Body of pancreas (tissue), 4 donors: Measurements from ENCODE around the gene MKX. TPM values are rescaled to one million over a fixed set of nuclear protein-coding genes. Genes with fewer than 3 reads are reported as not detected.

Experiments
- ATAC-seq: fragments of 150-250 bp; one replicate; pipeline ENCODE4 v1.9.1; 2016
- DNase-seq, 4 donors: peaks; one replicate each; pipeline ENCODE4 v3.0.0-alpha.2; 2019
- H3K27ac ChIP-seq, 4 donors: fragments of 200-600 bp; sonication (generic); 1 replicate in 3 of 4; 2 replicates in 1 of 4; pipeline versions ENCODE4 v1.5.1 to v1.6.1; 2016 to 2019; ENCODE audit warnings: mild to moderate bottlenecking in 1 of 4, mixed read lengths in 1 of 4, moderate library complexity in 1 of 4
- H3K27me3 ChIP-seq, 2 donors: fragments of 200-600 bp; sonication (generic); one replicate each; pipeline ENCODE4 v1.6.0; 2016; ENCODE audit warnings: mild to moderate bottlenecking in 1 of 2
- H3K36me3 ChIP-seq, 2 donors: fragments of 200-600 bp; sonication (generic); replicated peaks in 1 of 2; 2 replicates each; pipeline ENCODE4 v1.5.1; 2016; ENCODE audit warnings: low read depth in 2 of 2; ENCODE audit not compliant: insufficient read depth in 1 of 2
- H3K4me1 ChIP-seq: fragments of 200-600 bp; sonication (generic); one replicate; pipeline ENCODE4 v1.6.0; 2016
- H3K4me3 ChIP-seq, 2 donors: fragments of 200-600 bp; sonication (generic); 1 replicate in 1 of 2; 2 replicates in 1 of 2; pipeline ENCODE4 v1.5.1; 2016 to 2019
- H3K9me3 ChIP-seq, 3 donors: fragments of 200-600 bp; sonication (generic); 1 replicate in 2 of 3; 2 replicates in 1 of 3; pipeline ENCODE4 v1.5.1; 2016
- POLR2A ChIP-seq, 3 donors: fragments of 450-650 bp; IDR thresholded peaks; one replicate each; pipeline ENCODE4 v1.6.1; 2016; ENCODE audit warnings: antibody characterized with exemption in 3 of 3, mild to moderate bottlenecking in 2 of 3
- WGBS, 2 donors: methylation state at CpG; one replicate each; pipeline ENCODE4 v1.1.5; 2017; 5-methylcytosine and 5-hydroxymethylcytosine counted together
- intact Hi-C: fragments of 100-400 bp; cut with DNase I; formaldehyde crosslinking; loops from one replicate; pipeline ENCODE4 v1.15.1; 2023
- total RNA-seq, 2 donors: library from RNA; depleted of rRNA; stranded (reverse); fragments of >200 nt; gene quantifications; one replicate each; pipeline ENCODE4 v1.1.0, GENCODE V29; 2016
- TF ChIP-seq, protein P1 (sequence below), 7 experiments: fragments of 450-650 bp in 4 of 7; fragments of 200-600 bp in 3 of 7; sonication (generic) in 3 of 7; IDR thresholded peaks; one replicate each; pipeline ENCODE4 v1.5.1; 2016 to 2019; ENCODE audit warnings: antibody characterized with exemption in 7 of 7

The MKX gene
- total RNA-seq, 2 donors from 2014 or later, result 0.33 to 1.6 TPM

DNA sequence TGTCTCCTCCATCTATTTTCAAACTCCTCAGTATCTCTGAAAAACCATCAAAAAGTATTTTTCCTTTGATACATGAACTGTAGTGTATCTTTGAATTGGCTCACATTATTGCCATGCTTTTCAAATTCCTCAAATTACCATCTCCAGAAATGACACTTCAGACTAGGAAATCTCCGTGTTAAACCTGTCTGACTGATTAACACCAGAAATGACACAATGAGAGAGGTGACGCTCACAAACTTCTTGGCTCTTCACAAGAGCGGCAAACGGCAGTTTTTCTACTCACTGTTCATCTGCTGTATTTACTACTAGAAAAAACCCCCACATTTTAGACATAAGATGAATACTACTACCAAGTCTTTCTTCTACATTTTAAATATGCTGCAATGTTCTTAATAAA is 56.6 kb downstream of the MKX start:
- no peak overlapping the region for H3K27ac ChIP-seq
- DNase-seq (no peak), ATAC-seq (no peak)
- no peaks in the 10 kb centered on the region for H3K36me3 ChIP-seq
- intact Hi-C loops, result no loop called here
- TF ChIP-seq POLR2A (IDR thresholded peaks at IDR 0.05), result no peak
- TF ChIP-seq, protein P1, sequence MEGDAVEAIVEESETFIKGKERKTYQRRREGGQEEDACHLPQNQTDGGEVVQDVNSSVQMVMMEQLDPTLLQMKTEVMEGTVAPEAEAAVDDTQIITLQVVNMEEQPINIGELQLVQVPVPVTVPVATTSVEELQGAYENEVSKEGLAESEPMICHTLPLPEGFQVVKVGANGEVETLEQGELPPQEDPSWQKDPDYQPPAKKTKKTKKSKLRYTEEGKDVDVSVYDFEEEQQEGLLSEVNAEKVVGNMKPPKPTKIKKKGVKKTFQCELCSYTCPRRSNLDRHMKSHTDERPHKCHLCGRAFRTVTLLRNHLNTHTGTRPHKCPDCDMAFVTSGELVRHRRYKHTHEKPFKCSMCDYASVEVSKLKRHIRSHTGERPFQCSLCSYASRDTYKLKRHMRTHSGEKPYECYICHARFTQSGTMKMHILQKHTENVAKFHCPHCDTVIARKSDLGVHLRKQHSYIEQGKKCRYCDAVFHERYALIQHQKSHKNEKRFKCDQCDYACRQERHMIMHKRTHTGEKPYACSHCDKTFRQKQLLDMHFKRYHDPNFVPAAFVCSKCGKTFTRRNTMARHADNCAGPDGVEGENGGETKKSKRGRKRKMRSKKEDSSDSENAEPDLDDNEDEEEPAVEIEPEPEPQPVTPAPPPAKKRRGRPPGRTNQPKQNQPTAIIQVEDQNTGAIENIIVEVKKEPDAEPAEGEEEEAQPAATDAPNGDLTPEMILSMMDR (IDR thresholded peaks at IDR 0.05), result no peak
- no peak overlapping the region for H3K4me3 ChIP-seq
- H3K27me3 ChIP-seq, result no peaks in the 10 kb centered on the region
- 80 to 82% methylated on average over 4 of the region's 4 CpGs for WGBS, 2 donors
- H3K4me1 ChIP-seq, result no peaks in the 10 kb centered on the region
- no peaks in the 10 kb centered on the region for H3K9me3 ChIP-seq

DNA sequence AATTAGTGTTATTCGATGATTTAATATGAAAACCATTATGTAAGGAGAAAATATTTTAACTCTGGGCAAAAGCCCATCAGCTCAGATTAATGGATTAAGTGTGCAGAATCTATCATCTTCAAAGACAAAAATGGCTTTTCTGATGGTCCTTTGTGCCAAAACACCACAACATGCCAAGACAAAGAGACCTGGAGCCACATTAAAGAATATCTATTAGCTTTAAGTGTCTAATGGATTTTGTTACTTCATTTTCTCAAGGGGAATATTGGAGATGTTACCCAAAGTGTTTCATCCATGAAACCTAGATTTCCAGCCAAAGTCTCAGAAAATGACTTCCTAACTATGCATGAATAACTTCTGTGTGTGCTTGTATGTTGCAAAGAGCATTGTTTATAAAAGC is 57.3 kb downstream of the MKX start:
- no peaks in the 10 kb centered on the region for H3K27me3 ChIP-seq
- H3K4me3 ChIP-seq, result no peak overlapping the region
- ATAC-seq, result no peak
- no peaks in the 10 kb centered on the region for H3K4me1 ChIP-seq
- TF ChIP-seq, protein P1 (IDR thresholded peaks at IDR 0.05), result no peak
- TF ChIP-seq POLR2A (IDR thresholded peaks at IDR 0.05), result no peak
- H3K9me3 ChIP-seq, result no peaks in the 10 kb centered on the region
- H3K27ac ChIP-seq, result no peak overlapping the region
- intact Hi-C loops, result no loop called here
- no peaks in the 10 kb centered on the region for H3K36me3 ChIP-seq
- DNase-seq, result no peak
- WGBS, 2 donors, result 80 to 83% methylated on average over 1 of the region's 1 CpG

DNA sequence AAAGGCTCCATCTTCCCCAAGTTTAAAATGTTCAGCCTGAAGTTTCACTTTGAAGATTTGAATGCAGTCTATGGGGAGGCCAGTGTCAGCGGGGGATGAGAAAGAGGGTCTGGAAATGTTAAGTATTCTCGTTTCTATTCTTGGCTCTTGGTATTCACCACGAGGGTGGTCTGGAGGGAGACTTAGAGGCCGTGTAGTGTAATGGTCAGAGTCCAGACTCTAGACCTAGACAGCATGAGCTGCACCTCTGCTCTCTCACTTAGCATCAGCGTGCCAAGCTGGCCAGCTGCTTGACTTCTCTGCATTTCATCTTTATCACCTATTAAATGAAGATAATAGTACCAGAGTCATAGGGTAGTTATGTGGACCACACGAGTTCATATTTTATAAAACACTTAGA is 57.9 kb downstream of the MKX start:
- intact Hi-C loops, result no loop called here
- ATAC-seq, result no peak
- TF ChIP-seq, protein P1 (IDR thresholded peaks at IDR 0.05), result no peak
- no peak for TF ChIP-seq POLR2A (IDR thresholded peaks at IDR 0.05)
- Histone ChIP-seq H3K4me1 (no peaks in the 10 kb centered on the region), H3K36me3 (no peaks in the 10 kb centered on the region), H3K27ac (no peak overlapping the region), H3K27me3 (no peaks in the 10 kb centered on the region), H3K9me3 (no peaks in the 10 kb centered on the region), H3K4me3 (no peak overlapping the region)
- no peak for DNase-seq
- WGBS, 2 donors, result 44 to 52% methylated on average over 6 of the region's 6 CpGs

DNA sequence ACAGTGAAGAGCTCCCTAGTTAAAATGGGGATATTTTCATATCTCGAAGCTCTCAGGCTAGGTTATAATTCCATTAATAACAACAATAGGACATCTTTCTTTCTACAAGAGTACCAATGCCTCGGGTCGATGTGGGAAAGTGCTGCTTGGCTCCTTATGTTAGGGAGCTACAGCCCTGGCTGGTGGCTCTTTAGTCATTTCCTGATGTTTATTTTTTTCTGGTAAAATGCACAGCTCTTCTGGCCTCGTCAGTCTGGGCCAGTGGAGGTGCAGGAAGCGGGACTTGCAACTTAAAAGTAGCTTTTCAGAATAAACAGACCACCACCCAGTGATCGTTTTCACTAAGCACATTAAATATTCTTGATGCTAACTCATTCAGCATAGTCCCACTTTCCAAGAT is 58.3 kb downstream of the MKX start:
- intact Hi-C loops, result no loop called here
- H3K4me3 ChIP-seq, result no peak overlapping the region
- TF ChIP-seq, protein P1 (IDR thresholded peaks at IDR 0.05), result no peak
- TF ChIP-seq POLR2A (IDR thresholded peaks at IDR 0.05), result no peak
- WGBS, 2 donors, result 55 to 66% methylated on average over 6 of the region's 6 CpGs
- DNase-seq (no peak), ATAC-seq (no peak)
- no peaks in the 10 kb centered on the region for H3K4me1 ChIP-seq
- no peak overlapping the region for H3K27ac ChIP-seq
- no peaks in the 10 kb centered on the region for H3K36me3 ChIP-seq
- no peaks in the 10 kb centered on the region for H3K27me3 ChIP-seq
- no peaks in the 10 kb centered on the region for H3K9me3 ChIP-seq

DNA sequence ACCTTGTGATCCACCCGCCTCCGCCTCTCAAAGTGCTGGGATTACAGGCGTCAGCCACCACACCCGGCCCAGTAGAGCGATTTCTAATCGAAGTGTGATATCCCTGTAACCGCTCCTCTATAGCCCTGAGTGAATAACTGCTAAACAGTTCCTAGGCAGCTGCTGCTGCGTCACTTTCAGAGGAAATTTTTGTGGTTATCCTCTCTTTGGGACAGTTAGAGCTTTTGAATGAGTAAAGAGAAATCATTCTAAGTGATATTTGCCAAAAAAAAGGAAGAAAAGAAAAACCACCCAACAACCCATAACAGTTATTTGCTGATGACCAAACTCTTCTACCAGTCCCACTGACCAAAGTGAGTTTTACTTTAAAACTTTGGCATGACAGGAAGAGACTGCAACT is 59.9 kb downstream of the MKX start:
- intact Hi-C loops, result no loop called here
- 81 to 85% methylated on average over 7 to 8 of the region's 8 CpGs for WGBS, 2 donors
- TF ChIP-seq, protein P1 (IDR thresholded peaks at IDR 0.05), result no peak

More for the DNA sequence above, 59.9 kb downstream of the MKX start:
- no peak overlapping the region for H3K27ac ChIP-seq
- no peak for DNase-seq
- H3K4me1 ChIP-seq, result no peaks in the 10 kb centered on the region
- no peaks in the 10 kb centered on the region for H3K9me3 ChIP-seq
- no peaks in the 10 kb centered on the region for H3K27me3 ChIP-seq
- no peak overlapping the region for H3K4me3 ChIP-seq
- ATAC-seq, result no peak
- no peaks in the 10 kb centered on the region for H3K36me3 ChIP-seq
